ENCODE results near the gene CDK2AP2.
A peak's percentile ranks its signal among the peaks of the same experiment; 100 is the strongest.

CDK2AP2 gene

GRCh38 chr11:67465189-67465510 is 42.8 kb downstream of the CDK2AP2 start:
- no peak for ATAC-seq
- TF ChIP-seq ISL1 (CRISPR knock-in tag; IDR thresholded peaks at IDR 0.05) (no peak), RARB (CRISPR knock-in tag; IDR thresholded peaks at IDR 0.05) (no peak), CSRNP3 (CRISPR knock-in tag; IDR thresholded peaks at IDR 0.05) (no peak), CSDC2 (CRISPR knock-in tag; IDR thresholded peaks at IDR 0.05) (no peak), ZC3H10 (CRISPR knock-in tag; IDR thresholded peaks at IDR 0.05) (no peak), ZNF8 (CRISPR knock-in tag; IDR thresholded peaks at IDR 0.05) (no peak)

GRCh38 chr11:67464411-67465188 is 43.4 kb downstream of the CDK2AP2 start:
- ATAC-seq: peak; percentile 79
- TF ChIP-seq ISL1 (CRISPR knock-in tag; IDR thresholded peaks at IDR 0.05): no peak
- 0 out of 2 replicates have a peak, but pooled peaks have one; percentile 24 for TF ChIP-seq CSDC2 (CRISPR knock-in tag; IDR thresholded peaks at IDR 0.05)

- peak; percentile 78; the same call in 1 of the 2 replicates for TF ChIP-seq ZFP3 (CRISPR knock-in tag; IDR thresholded peaks at IDR 0.05)
- no peak for TF ChIP-seq ZFP30 (CRISPR knock-in tag; IDR thresholded peaks at IDR 0.05)
- peak; percentile 57 for ATAC-seq
These were observed 44.1 kb downstream of the CDK2AP2 start for GRCh38 chr11:67463680-67464410.

GRCh38 chr11:67463186-67463585 is 44.8 kb downstream of the CDK2AP2 start:
- no peak for ATAC-seq
- no peak for TF ChIP-seq ISL1 (CRISPR knock-in tag; IDR thresholded peaks at IDR 0.05)
- no peak for TF ChIP-seq TCF4 (CRISPR knock-in tag; IDR thresholded peaks at IDR 0.05; ENCODE audit: borderline replicate concordance)
- TF ChIP-seq ESRRG (CRISPR knock-in tag; IDR thresholded peaks at IDR 0.05): no peak
- TF ChIP-seq PATZ1 (CRISPR knock-in tag; IDR thresholded peaks at IDR 0.05; ENCODE audit: borderline replicate concordance): no peak
- no peak for TF ChIP-seq ARNTL (CRISPR knock-in tag; IDR thresholded peaks at IDR 0.05; ENCODE audit: borderline replicate concordance, low read depth)
- no peak for TF ChIP-seq BACH2 (CRISPR knock-in tag; IDR thresholded peaks at IDR 0.05; ENCODE audit: borderline replicate concordance)
- no peak for TF ChIP-seq GLIS3 (CRISPR knock-in tag; IDR thresholded peaks at IDR 0.05)
- TF ChIP-seq PPARA (CRISPR knock-in tag; IDR thresholded peaks at IDR 0.05; ENCODE audit: borderline replicate concordance): no peak
- no peak for TF ChIP-seq ZFP30 (CRISPR knock-in tag; IDR thresholded peaks at IDR 0.05)
- no peak for TF ChIP-seq TOX (CRISPR knock-in tag; IDR thresholded peaks at IDR 0.05; ENCODE audit: borderline replicate concordance)
- TF ChIP-seq ZFP3 (CRISPR knock-in tag; IDR thresholded peaks at IDR 0.05): no peak

GRCh38 chr11:67458266-67458665 is 49.7 kb downstream of the CDK2AP2 start:
- no peak for TF ChIP-seq ZC3H10 (CRISPR knock-in tag; IDR thresholded peaks at IDR 0.05)
- no peak for TF ChIP-seq ZNF8 (CRISPR knock-in tag; IDR thresholded peaks at IDR 0.05)
- TF ChIP-seq TSHZ2 (CRISPR knock-in tag; IDR thresholded peaks at IDR 0.05): no peak
- no peak for TF ChIP-seq OSR1 (CRISPR knock-in tag; IDR thresholded peaks at IDR 0.05)
- TF ChIP-seq TCF4 (CRISPR knock-in tag; IDR thresholded peaks at IDR 0.05; ENCODE audit: borderline replicate concordance): no peak
- no peak for TF ChIP-seq CREB5 (CRISPR knock-in tag; IDR thresholded peaks at IDR 0.05; ENCODE audit: low read depth)
- no peak for TF ChIP-seq PATZ1 (CRISPR knock-in tag; IDR thresholded peaks at IDR 0.05; ENCODE audit: borderline replicate concordance)
- no peak for TF ChIP-seq RARB (CRISPR knock-in tag; IDR thresholded peaks at IDR 0.05)
- no peak for TF ChIP-seq TOX (CRISPR knock-in tag; IDR thresholded peaks at IDR 0.05; ENCODE audit: borderline replicate concordance)
- TF ChIP-seq ESRRG (CRISPR knock-in tag; IDR thresholded peaks at IDR 0.05): no peak
- TF ChIP-seq PPARA (CRISPR knock-in tag; IDR thresholded peaks at IDR 0.05; ENCODE audit: borderline replicate concordance): no peak
- no peak for TF ChIP-seq ISL1 (CRISPR knock-in tag; IDR thresholded peaks at IDR 0.05)
- TF ChIP-seq BACH2 (CRISPR knock-in tag; IDR thresholded peaks at IDR 0.05; ENCODE audit: borderline replicate concordance): no peak
- TF ChIP-seq SNAI2 (CRISPR knock-in tag; IDR thresholded peaks at IDR 0.05): no peak
- no peak for TF ChIP-seq ZFP3 (CRISPR knock-in tag; IDR thresholded peaks at IDR 0.05)
- TF ChIP-seq CSRNP3 (CRISPR knock-in tag; IDR thresholded peaks at IDR 0.05): no peak
- no peak for TF ChIP-seq ZNF565 (CRISPR knock-in tag; conservative IDR thresholded peaks at IDR 0.05; ENCODE audit: low read depth)
- no peak for ATAC-seq

All from SK-N-SH treated with all-trans-retinoic acid at 6 μM for 48 hours (cell line).